Measurements from ENCODE around the gene PRPF31. TPM values are rescaled to one million over a fixed set of nuclear protein-coding genes. Genes with fewer than 3 reads are reported as not detected.

PRPF31 gene
- total RNA-seq, 1 donor from 2014 or later, result 27.2 TPM

GRCh38 chr19:54107876-54108490 lies 7.6 kb upstream of the PRPF31 start:
- no peak for DNase-seq

DNA sequence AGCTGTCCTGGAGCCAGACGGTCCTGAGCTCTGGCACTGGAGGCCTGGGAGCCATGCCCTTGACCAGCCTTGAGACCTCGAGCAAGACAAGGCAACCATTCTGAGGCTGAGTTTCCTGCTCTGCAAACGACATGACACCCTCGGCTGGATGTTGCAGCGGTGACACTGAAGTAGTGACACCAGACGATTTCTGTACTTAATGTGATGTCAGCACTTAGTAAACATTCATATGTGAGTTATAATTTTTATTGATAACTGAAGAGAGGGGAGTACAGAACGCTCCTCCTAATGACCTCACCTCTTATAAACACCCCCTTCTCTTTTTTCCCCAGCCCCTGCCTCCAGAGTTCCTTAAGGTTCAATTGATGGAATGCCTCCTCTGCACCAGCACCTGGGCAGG lies 7.1 kb upstream of the PRPF31 start:
- DNase-seq, result no peak

DNA sequence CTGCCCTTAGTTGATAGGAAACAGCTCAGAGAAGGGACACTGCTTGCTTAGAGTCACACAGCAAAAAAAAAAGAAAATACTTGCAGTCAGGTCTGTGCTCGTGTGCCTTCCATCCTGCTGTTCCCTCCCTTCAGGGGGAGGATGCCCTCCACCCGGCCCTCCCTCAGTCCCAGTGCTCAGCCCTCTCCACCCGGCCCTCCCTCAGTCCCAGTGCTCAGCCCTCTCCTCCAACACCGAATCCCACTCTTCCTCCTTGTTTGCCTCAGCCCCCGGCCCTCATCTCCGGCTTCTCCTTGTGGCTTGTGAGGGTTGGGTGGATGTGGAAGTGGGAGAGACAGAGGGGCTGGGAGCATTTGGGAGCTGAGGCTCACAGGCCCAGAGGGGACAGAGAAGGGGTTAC lies 5.9 kb upstream of the PRPF31 start:
- DNase-seq, result no peak

GRCh38 chr19:54114340-54115108 lies 1.0 kb upstream of the PRPF31 start:
- DNase-seq, result no peak

DNA sequence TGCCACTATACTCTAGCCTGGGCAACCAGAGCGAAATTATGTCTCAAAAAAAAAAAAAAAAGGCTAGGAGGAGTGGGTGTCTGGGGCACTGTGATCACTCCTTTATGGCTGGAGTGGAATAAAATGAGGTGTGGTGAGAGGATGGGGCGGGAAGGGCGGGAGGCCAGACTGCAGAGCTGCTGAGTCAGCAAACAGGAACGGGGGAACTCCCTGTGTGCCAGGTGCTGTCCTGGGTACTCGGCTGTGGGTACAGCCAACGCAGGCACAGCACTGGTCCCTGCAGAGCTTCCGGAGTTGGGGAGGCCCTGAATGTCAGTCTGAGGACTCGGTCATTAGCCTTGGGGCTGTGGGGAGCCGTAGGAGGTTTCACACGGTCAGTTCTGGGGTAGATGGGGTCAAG lies 5.7 kb downstream of the PRPF31 start:
- no peak for DNase-seq

- no peak for DNase-seq
Measured at GRCh38 chr19:54123682-54124081, 8.1 kb downstream of the PRPF31 start.

DNA sequence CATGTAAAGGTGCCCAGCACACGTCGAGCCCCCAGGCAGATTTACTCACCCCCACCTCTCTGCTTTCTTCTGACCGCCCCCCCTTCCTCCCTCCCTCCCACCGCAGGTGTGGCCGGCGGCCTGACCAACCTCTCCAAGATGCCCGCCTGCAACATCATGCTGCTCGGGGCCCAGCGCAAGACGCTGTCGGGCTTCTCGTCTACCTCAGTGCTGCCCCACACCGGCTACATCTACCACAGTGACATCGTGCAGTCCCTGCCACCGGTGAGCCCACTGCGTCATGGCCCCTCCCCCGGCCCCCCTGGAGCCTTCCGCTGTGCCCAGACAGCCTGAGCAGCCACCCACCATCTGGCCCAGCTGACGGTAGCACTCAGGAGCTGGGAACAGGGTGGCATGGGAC lies 8.8 kb downstream of the PRPF31 start:
- DNase-seq, result no peak

GRCh38 chr19:54125713-54126112 lies 10.2 kb downstream of the PRPF31 start:
- no peak for DNase-seq

GRCh38 chr19:54127688-54128440 lies 12.3 kb downstream of the PRPF31 start:
- no peak for DNase-seq

GRCh38 chr19:54128441-54128725 lies 12.8 kb downstream of the PRPF31 start:
- DNase-seq, result no peak

- no peak for DNase-seq
Measured at GRCh38 chr19:54128796-54129616, 13.5 kb downstream of the PRPF31 start.

- no peak for DNase-seq
Measured at GRCh38 chr19:54129617-54129996, 14.1 kb downstream of the PRPF31 start.

- DNase-seq, result peak; percentile 81
Measured at GRCh38 chr19:54133312-54133956, 17.9 kb downstream of the PRPF31 start.

- no peak for DNase-seq
Measured at GRCh38 chr19:54133957-54134590, 18.5 kb downstream of the PRPF31 start.

GRCh38 chr19:54136086-54136863 lies 20.7 kb downstream of the PRPF31 start:
- DNase-seq, result no peak

- DNase-seq, result peak; percentile 100
Measured at GRCh38 chr19:54136864-54137698, 21.5 kb downstream of the PRPF31 start.

DNA sequence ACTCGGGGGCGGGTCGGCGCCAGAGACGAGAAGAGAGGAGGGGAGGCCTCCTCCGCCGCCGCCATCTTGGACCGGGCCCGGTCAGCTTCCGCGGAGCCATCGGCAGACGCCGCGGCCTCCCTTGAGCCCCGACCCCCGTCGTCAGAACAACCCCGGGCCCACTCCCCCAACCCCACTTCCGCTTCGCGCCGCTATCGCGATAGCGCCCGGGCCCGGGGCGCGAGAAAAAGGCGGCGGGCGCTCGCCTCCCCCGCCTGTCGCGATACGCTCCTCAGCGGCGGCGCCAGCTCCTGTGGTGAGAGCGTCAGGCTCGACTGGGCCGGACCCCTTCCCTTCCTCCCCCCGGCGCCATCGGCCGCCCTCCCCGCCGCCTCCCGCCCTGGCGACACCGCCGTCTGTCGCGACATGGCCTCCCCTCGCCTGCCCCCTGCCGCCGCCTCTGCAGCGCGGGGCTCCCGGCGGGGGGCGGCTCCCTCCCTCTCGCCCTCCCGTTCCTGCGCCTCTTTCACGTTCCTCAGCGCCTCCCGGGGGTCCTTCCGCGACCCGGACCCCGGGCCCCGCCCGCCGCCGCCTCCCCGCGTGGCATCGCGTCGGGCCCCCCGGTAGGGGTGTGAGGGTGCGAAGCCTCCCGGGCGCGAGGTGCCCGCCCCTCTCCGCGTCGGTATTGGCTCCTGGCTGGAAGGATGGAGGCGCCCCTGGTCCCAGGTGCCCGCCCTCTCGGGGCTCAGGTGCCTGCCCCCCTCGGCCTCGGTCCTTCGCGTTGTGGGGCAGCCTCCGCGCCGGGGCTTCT lies 22.3 kb downstream of the PRPF31 start, which contains the start of gene CNOT3:
TSS of gene CNOT3 (plus strand) at position 64 of the 790 bp plus-strand sequence. CDS start 5,217 bp downstream, outside the sequence.
- DNase-seq, result no peak

GRCh38 chr19:54138489-54139256 lies 23.1 kb downstream of the PRPF31 start:
- DNase-seq, result no peak

Data from skin of body (tissue), 2 donors.